Ascending aorta (tissue), 2 donors: Measurements from ENCODE around the gene RPS15. TPM values are rescaled to one million over a fixed set of nuclear protein-coding genes. Genes with fewer than 3 reads are reported as not detected.

Experiments
- DNase-seq, 2 donors: peaks; one replicate each; pipeline ENCODE4 v3.0.0-alpha.2; 2019; ENCODE audit warnings: low spot score in 2 of 2
- H3K27ac ChIP-seq, 2 donors: fragments of 200-600 bp; sonication (generic); one replicate each; pipeline ENCODE4 v1.5.1; 2016 to 2017; ENCODE audit warnings: mild to moderate bottlenecking in 1 of 2
- H3K27me3 ChIP-seq: fragments of 200-600 bp; sonication (generic); one replicate; pipeline ENCODE4 v1.5.1; 2017
- H3K36me3 ChIP-seq, 2 donors: fragments of 200-600 bp; sonication (generic); one replicate each; pipeline ENCODE4 v1.5.1; 2016
- H3K4me1 ChIP-seq, 2 donors: fragments of 200-600 bp; sonication (generic); one replicate each; pipeline ENCODE4 v1.5.1; 2016 to 2017; ENCODE audit warnings: mild to moderate bottlenecking in 1 of 2
- H3K4me3 ChIP-seq, 2 donors: fragments of 200-600 bp; sonication (generic); one replicate each; pipeline ENCODE4 v1.5.1; 2016 to 2017; ENCODE audit warnings: mild to moderate bottlenecking in 1 of 2
- H3K9me3 ChIP-seq, 2 donors: fragments of 200-600 bp; sonication (generic); one replicate each; pipeline ENCODE4 v1.5.1; 2016
- intact Hi-C: fragments of 100-400 bp; cut with DNase I; formaldehyde crosslinking; loops from one replicate; pipeline ENCODE4 v1.15.1; 2023
- total RNA-seq: library from RNA; depleted of rRNA; stranded (reverse); fragments of >200 nt; gene quantifications from one replicate; pipeline ENCODE4 v1.1.0, GENCODE V29; 2016
- TF ChIP-seq, protein P1 (sequence below), 3 experiments: fragments of 200-600 bp in 2 of 3; fragments of 450-650 bp in 1 of 3; sonication (generic) in 2 of 3; IDR thresholded peaks; one replicate each; pipeline ENCODE4 v1.5.1; 2016 to 2019; ENCODE audit warnings: antibody characterized with exemption in 3 of 3, mild to moderate bottlenecking in 1 of 3, moderate library complexity in 1 of 3

Gene RPS15
- total RNA-seq, 1 donor from 2014 or later: 3,111 TPM

- intact Hi-C loops: no loop called here
- no peaks in the 10 kb centered on the region for H3K27me3 ChIP-seq
- peaks cover 74 to 94% of the 10 kb centered on the region in 2 donors for H3K36me3 ChIP-seq
- TF ChIP-seq, protein P1, sequence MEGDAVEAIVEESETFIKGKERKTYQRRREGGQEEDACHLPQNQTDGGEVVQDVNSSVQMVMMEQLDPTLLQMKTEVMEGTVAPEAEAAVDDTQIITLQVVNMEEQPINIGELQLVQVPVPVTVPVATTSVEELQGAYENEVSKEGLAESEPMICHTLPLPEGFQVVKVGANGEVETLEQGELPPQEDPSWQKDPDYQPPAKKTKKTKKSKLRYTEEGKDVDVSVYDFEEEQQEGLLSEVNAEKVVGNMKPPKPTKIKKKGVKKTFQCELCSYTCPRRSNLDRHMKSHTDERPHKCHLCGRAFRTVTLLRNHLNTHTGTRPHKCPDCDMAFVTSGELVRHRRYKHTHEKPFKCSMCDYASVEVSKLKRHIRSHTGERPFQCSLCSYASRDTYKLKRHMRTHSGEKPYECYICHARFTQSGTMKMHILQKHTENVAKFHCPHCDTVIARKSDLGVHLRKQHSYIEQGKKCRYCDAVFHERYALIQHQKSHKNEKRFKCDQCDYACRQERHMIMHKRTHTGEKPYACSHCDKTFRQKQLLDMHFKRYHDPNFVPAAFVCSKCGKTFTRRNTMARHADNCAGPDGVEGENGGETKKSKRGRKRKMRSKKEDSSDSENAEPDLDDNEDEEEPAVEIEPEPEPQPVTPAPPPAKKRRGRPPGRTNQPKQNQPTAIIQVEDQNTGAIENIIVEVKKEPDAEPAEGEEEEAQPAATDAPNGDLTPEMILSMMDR (IDR thresholded peaks at IDR 0.05): no peak
- DNase-seq: no peak
- no peak overlapping the region for H3K27ac ChIP-seq
- no peak overlapping the region for H3K4me3 ChIP-seq
- no peaks in the 10 kb centered on the region for H3K9me3 ChIP-seq
- no peaks in the 10 kb centered on the region for H3K4me1 ChIP-seq
These were observed 13.8 kb upstream of the RPS15 start for GRCh38 chr19:1424192-1424955.

DNA sequence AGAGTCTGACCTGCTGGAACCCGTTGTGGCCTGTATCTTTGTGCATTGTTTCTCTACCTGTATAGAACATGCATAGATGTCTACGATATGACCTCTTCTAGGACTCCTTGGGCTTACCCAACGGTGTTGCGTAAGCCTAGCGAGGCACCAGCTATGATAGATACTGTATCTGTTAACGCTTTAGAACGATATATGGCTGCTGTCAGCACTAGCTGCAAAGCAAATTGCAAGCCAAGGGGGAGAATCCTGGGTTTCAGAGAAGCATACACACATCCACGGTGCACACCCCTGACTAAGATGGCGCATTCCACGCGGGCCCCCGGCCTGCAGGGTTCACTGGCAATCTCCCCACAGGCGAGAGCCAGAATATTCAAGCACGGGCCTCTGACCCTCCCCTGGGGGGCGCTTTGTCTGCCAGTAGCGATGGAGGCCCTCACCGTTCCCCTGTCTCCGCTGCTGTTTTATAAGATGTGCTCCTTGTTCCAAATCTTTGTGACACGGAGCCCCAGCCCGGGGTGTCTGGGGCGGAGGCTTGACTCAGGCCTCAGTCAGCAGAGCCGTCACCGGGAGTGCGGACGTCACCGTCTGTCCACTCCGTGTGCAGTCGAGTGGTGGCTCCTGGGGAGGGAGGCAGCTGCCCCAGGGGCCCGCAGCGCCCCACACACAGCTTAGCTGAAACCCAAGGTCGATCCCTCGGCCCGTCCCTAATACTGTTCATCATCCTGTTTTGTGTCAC, 12.9 kb upstream of the RPS15 start:
- Histone ChIP-seq H3K27me3 (no peaks in the 10 kb centered on the region), H3K4me1 (no peaks in the 10 kb centered on the region), H3K27ac (no peak overlapping the region), H3K4me3 (no peak overlapping the region), H3K36me3 (peaks cover 79 to 98% of the 10 kb centered on the region in 2 donors), H3K9me3 (no peaks in the 10 kb centered on the region)
- no peak for DNase-seq
- TF ChIP-seq, protein P1 (IDR thresholded peaks at IDR 0.05): no peak
- intact Hi-C loops: no loop called here

GRCh38 chr19:1425902-1426301, 12.3 kb upstream of the RPS15 start:
- TF ChIP-seq, protein P1 (IDR thresholded peaks at IDR 0.05): no peak
- Histone ChIP-seq H3K36me3 (peaks cover 79 to 98% of the 10 kb centered on the region in 2 donors), H3K27me3 (no peaks in the 10 kb centered on the region), H3K4me1 (no peaks in the 10 kb centered on the region), H3K4me3 (no peak overlapping the region), H3K9me3 (no peaks in the 10 kb centered on the region), H3K27ac (no peak overlapping the region)
- intact Hi-C loops: no loop called here
- DNase-seq: no peak

DNA sequence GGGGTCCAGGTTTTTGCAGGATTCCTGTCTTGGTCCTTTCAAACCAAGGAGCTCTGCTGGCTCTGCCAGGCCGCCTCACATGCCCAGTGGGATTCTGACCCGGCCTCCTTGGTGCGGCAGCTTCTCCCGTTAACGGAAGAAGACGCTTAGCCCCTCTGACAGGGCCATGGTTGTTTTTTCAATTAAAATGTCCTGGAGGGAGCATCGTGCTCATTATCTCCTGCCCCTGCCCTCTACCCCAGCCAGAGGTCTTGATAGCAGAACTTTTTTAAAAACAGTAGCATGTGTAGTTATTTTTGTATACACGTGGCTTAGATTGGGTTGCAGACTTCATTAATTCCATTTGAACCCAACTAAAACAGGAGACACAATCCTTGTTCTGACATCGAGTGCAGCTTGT, 11.5 kb upstream of the RPS15 start:
- peaks cover 79 to 98% of the 10 kb centered on the region in 2 donors for H3K36me3 ChIP-seq
- TF ChIP-seq, protein P1 (IDR thresholded peaks at IDR 0.05): no peak

DNA sequence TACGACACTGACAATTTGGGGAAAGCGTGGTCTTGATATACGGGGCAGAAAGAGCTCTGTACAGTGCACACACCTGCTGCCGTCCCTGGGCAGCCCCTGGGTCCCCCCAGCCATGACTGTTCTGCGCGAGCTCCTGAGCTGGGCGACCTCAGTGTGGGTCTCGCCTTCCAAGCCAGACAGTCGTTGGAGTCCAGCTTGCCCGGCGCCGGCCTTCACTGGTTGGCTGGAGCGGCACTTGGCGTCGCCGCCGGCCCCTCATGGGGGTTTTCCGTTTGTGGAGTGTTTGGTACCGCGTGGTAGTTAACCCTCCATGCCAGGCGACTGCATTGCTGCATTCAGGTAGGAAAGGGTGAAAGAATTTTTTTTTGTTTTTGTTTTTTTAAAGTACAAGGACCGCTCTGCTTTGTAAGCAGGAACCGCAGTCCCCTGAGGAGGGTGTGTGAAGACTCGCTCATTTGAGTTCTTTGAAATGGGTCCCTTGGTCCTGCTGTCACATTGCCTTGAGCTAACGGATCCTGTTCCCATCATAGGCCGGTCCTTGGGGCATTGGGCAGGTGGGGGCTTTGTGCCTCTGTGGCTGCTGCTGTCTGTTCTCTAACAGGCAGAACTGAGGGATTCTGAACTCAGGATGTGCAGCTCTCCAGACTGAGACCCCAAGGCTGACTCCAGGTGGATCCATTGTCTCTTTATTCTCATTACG, 10.8 kb upstream of the RPS15 start:
- DNase-seq: no peak
- no peaks in the 10 kb centered on the region for H3K4me1 ChIP-seq
- H3K27me3 ChIP-seq: no peaks in the 10 kb centered on the region
- H3K9me3 ChIP-seq: no peaks in the 10 kb centered on the region
- intact Hi-C loops: no loop called here
- H3K36me3 ChIP-seq: peaks cover 79 to 98% of the 10 kb centered on the region in 2 donors
- H3K4me3 ChIP-seq: no peak overlapping the region
- TF ChIP-seq, protein P1 (IDR thresholded peaks at IDR 0.05): no peak
- no peak overlapping the region for H3K27ac ChIP-seq

More for the DNA sequence above, 11.5 kb upstream of the RPS15 start:
- DNase-seq: no peak
- Histone ChIP-seq H3K27ac (no peak overlapping the region), H3K27me3 (no peaks in the 10 kb centered on the region), H3K9me3 (no peaks in the 10 kb centered on the region), H3K4me1 (no peaks in the 10 kb centered on the region), H3K4me3 (no peak overlapping the region)
- intact Hi-C loops: no loop called here
